Transverse colon (tissue), 4 donors: ENCODE results near the gene INTS11. TPM values are rescaled to one million over a fixed set of nuclear protein-coding genes. Genes with fewer than 3 reads are reported as not detected.

Experiments used
- DNase-seq: peaks from one replicate; pipeline ENCODE4 v3.0.0-alpha.2; 2019
- H3K27ac ChIP-seq, 4 donors: fragments of 200-600 bp; sonication (generic); 2 replicates each; pipeline ENCODE4 v1.5.1; 2016 to 2018; ENCODE audit warnings: inconsistent platforms in 4 of 4
- H3K27me3 ChIP-seq: fragments of 200-600 bp; sonication (generic); 2 replicates; pipeline ENCODE4 v1.5.1; 2017; ENCODE audit warnings: inconsistent platforms
- H3K36me3 ChIP-seq, 4 donors: fragments of 200-600 bp; sonication (generic); 2 replicates each; pipeline ENCODE4 v1.5.1; 2017 to 2019; ENCODE audit warnings: inconsistent platforms in 4 of 4
- H3K4me1 ChIP-seq, 4 donors: fragments of 200-600 bp; sonication (generic); 2 replicates each; pipeline ENCODE4 v1.5.1; 2017 to 2020; ENCODE audit warnings: inconsistent platforms in 4 of 4
- H3K4me3 ChIP-seq, 4 donors: fragments of 200-600 bp; sonication (generic); 1 replicate in 1 of 4; 2 replicates in 3 of 4; pipeline versions ENCODE4 v1.5.1 to v1.6.1; 2017 to 2019; ENCODE audit warnings: inconsistent platforms in 4 of 4
- H3K9me3 ChIP-seq, 2 donors: fragments of 200-600 bp; sonication (generic); 2 replicates each; pipeline ENCODE4 v1.5.1; 2017 to 2019; ENCODE audit warnings: inconsistent platforms in 2 of 2
- EP300 ChIP-seq: sonication (generic); formaldehyde crosslinking; IDR thresholded peaks from one replicate; pipeline ENCODE4 v1.6.1; 2017; ENCODE audit warnings: antibody characterized with exemption, low read depth
- POLR2A ChIP-seq: fragments of 450-650 bp; IDR thresholded peaks from one replicate; pipeline ENCODE4 v1.6.1; 2016; ENCODE audit warnings: antibody characterized with exemption, mild to moderate bottlenecking, moderate library complexity
- POLR2AphosphoS5 ChIP-seq, 3 donors: sonication (generic); formaldehyde crosslinking; IDR thresholded peaks; one replicate each; pipeline ENCODE4 v1.6.1; 2016; ENCODE audit warnings: antibody characterized with exemption in 3 of 3
- WGBS, 2 donors: methylation state at CpG; one replicate each; pipeline ENCODE4 v1.1.5; 2018; ENCODE audit warnings: low coverage in 1 of 2; 5-methylcytosine and 5-hydroxymethylcytosine counted together
- in situ Hi-C, 4 donors: fragments of 200-750 bp; cut with MboI; loops; one replicate each; pipeline versions ENCODE4 v1.15.0 to v1.15.1; 2017; ENCODE audit warnings: low sequenced_read_pairs in 3 of 4, low pct_ligation_motif_present in 1 of 4, low pct_unique_long_range_greater_than_20kb in 1 of 4
- intact Hi-C: fragments of 100-400 bp; cut with DNase I; formaldehyde crosslinking; loops from one replicate; pipeline ENCODE4 v1.15.1; 2023; ENCODE audit warnings: low total_unique reads
- total RNA-seq, 4 donors: library from RNA; depleted of rRNA; stranded (reverse); fragments of >200 nt; gene quantifications; one replicate each; pipeline ENCODE4 v1.1.0, GENCODE V29; 2016
- TF ChIP-seq, protein P1 (sequence below), 5 experiments: fragments of 200-600 bp in 3 of 5; fragments of 450-650 bp in 2 of 5; sonication (generic) in 3 of 5; IDR thresholded peaks; 1 replicate in 2 of 5; 2 replicates in 3 of 5; pipeline ENCODE4 v1.5.1; 2016 to 2017; ENCODE audit warnings: antibody characterized with exemption in 5 of 5, inconsistent platforms in 3 of 5, mild to moderate bottlenecking in 2 of 5, moderate library complexity in 1 of 5

Gene INTS11
- total RNA-seq, 4 donors from 2014 or later, result 118 to 424 (median 140) TPM

DNA sequence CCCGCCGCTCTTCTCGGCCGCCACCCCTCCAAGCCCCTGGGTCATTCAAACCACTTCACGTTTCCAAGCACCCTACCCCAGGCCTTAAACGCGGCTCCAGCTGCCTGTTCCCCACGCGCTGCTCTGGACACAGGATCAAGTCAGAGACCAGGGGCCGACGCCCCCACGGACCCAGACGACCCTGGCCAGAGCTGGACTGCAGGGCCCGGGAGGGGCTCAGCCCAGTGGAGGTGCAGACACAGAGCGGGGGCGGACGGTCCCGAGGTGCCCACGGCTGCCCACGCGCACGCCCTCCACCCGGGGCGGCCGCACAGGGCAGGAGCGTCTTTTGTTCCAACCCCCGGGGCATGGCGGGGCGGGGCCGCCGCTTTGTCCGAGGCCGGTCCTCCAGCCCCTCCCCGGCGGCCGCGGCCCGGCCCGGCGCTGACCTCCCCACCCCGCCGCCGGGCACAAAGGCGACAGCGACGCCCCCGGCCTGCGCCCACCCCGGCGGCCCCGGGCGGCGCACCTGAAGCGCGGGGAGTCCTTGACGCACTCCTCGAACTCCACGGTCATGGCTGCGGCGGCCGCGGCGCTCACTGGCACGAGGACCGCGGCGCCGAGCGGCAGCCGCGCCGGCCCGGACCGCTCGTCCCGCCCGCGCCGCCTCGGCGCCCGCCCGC is 17.1 kb downstream of the INTS11 start:
- in situ Hi-C loops, result no loop called here
- H3K36me3 ChIP-seq, result peaks cover 0 to 3% (median under 1%) of the 10 kb centered on the region in 4 donors
- H3K4me1 ChIP-seq, result peaks cover 32 to 57% (median 50%) of the 10 kb centered on the region in 4 donors
- intact Hi-C loops, result no loop called here
- WGBS, 2 donors, result 4% methylated on average over 9 of the region's 83 CpGs; no CpG with 5 or more reads in 1 of the 2 donors
- peak overlapping the region; percentile 92 to 97 (median 96) for H3K27ac ChIP-seq
- H3K4me3 ChIP-seq, result peak overlapping the region; percentile 67 to 95 (median 78)
- TF ChIP-seq POLR2A (no peak), POLR2AphosphoS5 (IDR thresholded peaks at IDR 0.05) (no peak), EP300 (no peak)
- TF ChIP-seq, protein P1, sequence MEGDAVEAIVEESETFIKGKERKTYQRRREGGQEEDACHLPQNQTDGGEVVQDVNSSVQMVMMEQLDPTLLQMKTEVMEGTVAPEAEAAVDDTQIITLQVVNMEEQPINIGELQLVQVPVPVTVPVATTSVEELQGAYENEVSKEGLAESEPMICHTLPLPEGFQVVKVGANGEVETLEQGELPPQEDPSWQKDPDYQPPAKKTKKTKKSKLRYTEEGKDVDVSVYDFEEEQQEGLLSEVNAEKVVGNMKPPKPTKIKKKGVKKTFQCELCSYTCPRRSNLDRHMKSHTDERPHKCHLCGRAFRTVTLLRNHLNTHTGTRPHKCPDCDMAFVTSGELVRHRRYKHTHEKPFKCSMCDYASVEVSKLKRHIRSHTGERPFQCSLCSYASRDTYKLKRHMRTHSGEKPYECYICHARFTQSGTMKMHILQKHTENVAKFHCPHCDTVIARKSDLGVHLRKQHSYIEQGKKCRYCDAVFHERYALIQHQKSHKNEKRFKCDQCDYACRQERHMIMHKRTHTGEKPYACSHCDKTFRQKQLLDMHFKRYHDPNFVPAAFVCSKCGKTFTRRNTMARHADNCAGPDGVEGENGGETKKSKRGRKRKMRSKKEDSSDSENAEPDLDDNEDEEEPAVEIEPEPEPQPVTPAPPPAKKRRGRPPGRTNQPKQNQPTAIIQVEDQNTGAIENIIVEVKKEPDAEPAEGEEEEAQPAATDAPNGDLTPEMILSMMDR (IDR thresholded peaks at IDR 0.05), result no peak
- H3K9me3 ChIP-seq, result no peaks in the 10 kb centered on the region
- no peaks in the 10 kb centered on the region for H3K27me3 ChIP-seq
- peak; percentile 54 for DNase-seq

DNA sequence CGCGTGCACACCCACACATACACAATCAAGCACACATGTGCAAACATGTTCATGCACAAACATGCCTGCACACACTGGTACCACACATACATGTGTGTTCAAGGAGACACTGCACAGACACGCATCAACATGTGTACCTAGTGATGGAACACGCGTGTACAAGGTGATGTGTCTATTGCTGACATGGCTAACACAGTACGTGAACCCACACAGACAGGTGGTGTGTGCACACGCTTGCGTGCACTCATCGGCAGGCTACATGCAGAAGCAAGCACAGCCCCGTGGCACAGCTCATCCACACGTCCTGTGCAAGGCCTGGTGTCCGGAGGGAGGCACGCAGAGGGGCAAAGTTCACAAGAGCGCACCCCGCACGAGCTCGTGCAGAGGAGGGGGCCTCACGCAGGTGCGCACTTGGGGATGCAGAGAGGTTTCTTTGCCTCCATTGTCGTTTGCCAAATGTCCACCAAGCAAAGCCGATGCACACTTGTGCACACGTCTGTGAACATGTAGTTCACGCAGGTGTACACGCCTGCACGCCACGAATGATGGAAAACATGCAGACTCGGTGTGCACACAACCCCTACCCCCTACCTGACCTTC is 17.7 kb downstream of the INTS11 start:
- H3K36me3 ChIP-seq, result no peaks in the 10 kb centered on the region
- no peak for TF ChIP-seq EP300
- no peak for DNase-seq
- intact Hi-C loops (no loop called here), in situ Hi-C loops (no loop called here)
- no peaks in the 10 kb centered on the region for H3K27me3 ChIP-seq
- no peaks in the 10 kb centered on the region for H3K9me3 ChIP-seq
- peak overlapping the region; percentile 92 to 97 (median 96) for H3K27ac ChIP-seq
- H3K4me1 ChIP-seq, result peaks cover 32 to 57% (median 50%) of the 10 kb centered on the region in 4 donors
- peak overlapping the region; percentile 67 to 95 (median 78) for H3K4me3 ChIP-seq
- 33% methylated on average over 27 of the region's 27 CpGs; no CpG with 5 or more reads in 1 of the 2 donors for WGBS, 2 donors

DNA sequence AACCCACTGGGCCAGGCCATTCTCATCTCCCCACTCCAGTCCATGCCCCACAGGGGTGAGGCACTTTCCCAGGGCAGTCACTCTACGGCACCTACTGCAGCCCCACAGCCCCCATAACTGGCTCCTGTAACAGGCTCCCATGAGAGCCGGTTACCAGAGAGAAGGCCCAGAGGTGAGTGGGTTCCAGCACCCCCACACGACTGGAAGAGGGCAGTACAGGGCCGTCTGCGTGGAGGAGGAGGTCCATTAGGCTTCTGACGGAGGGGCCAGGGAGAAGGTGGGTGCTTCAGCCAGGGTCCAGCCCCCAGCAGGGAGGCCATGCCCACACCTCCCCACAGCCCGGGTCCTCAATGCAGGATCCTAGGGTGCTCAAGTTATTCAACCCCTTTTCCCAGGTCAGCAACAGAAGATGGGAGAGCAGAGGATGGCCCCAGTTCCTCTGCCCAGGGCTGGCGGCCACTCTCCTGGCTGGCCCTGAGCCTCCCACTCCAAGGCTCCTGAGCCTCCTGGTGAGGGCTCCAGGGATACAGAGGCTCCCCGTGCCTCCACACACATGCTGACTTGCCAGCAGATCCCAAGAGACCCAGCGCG is 18.3 kb downstream of the INTS11 start:
- DNase-seq, result no peak
- H3K36me3 ChIP-seq, result no peaks in the 10 kb centered on the region
- intact Hi-C loops, result no loop called here
- in situ Hi-C loops, result no loop called here
- H3K27me3 ChIP-seq, result no peaks in the 10 kb centered on the region
- 27% methylated on average over 9 of the region's 11 CpGs; no CpG with 5 or more reads in 1 of the 2 donors for WGBS, 2 donors
- H3K4me3 ChIP-seq, result peak overlapping the region in 3 of 4 donors; percentile 19 to 95 (median 84)
- no peak for TF ChIP-seq POLR2A
- TF ChIP-seq, protein P1 (IDR thresholded peaks at IDR 0.05), result no peak
- no peak for TF ChIP-seq EP300
- TF ChIP-seq POLR2AphosphoS5 (IDR thresholded peaks at IDR 0.05), result no peak
- H3K4me1 ChIP-seq, result peaks cover 32 to 57% (median 50%) of the 10 kb centered on the region in 4 donors
- no peaks in the 10 kb centered on the region for H3K9me3 ChIP-seq
- H3K27ac ChIP-seq, result peak overlapping the region; percentile 80 to 96 (median 86)

DNA sequence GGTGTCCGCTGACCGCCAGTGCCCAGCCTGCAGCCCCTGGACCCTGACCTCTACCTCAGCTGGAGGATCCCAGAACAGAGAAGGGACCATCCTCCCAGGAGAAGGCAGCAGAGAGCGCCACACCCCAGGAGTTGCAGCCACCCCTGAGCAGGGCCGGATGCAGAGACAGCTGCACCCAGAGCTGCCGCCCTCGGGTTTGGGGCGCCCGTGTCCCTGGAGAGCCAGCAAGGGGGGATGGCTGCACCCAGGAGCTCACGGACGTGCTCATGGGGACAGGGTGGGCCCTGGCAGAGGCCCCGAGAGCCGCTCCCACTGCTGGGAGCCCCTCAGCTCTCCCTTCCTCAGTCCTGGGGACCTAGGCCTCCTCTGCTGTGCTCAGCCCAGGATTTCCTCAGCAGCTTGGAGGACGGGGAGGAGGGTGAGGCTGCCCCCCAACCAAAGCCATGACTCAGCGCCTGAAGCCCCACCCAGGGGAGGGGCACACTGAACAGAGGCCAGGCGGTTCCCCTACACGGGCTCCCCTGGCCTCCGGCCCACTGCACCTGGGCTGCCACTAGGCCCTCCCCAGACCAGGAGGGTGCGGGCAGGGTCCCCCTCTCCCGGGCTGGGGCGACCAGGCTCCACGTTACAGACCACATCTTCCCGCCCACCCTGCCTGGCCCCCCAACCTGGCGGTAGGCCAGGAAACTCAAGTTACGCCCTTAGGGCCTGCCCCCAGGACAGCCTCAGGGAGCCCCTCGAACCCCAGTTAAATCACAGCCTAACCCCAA is 19.0 kb downstream of the INTS11 start:
- no peaks in the 10 kb centered on the region for H3K27me3 ChIP-seq
- H3K27ac ChIP-seq, result peak overlapping the region; percentile 80 to 96 (median 86)
- peak overlapping the region; percentile 11 to 95 (median 52) for H3K4me3 ChIP-seq
- in situ Hi-C loops (no loop called here), intact Hi-C loops (no loop called here)
- H3K4me1 ChIP-seq, result peaks cover 32 to 57% (median 50%) of the 10 kb centered on the region in 4 donors
- WGBS, 2 donors, result 10% methylated on average over 23 of the region's 25 CpGs; no CpG with 5 or more reads in 1 of the 2 donors
- TF ChIP-seq EP300, result no peak
- TF ChIP-seq POLR2AphosphoS5 (IDR thresholded peaks at IDR 0.05), result peak in 2 of 3 donors; percentile 23 to 31
- H3K36me3 ChIP-seq, result no peaks in the 10 kb centered on the region
- H3K9me3 ChIP-seq, result no peaks in the 10 kb centered on the region
- peak; percentile 89 for DNase-seq
